Chondrocyte (in vitro differentiated cells): ENCODE measurements around the gene KNTC1. TPM values are rescaled to one million over a fixed set of nuclear protein-coding genes. Genes with fewer than 3 reads are reported as not detected.
A peak's percentile ranks its signal among the peaks of the same experiment; 100 is the strongest.
"Not testable (repeated sequence)": the region's sequence is repeated elsewhere in the genome, so short reads cannot be mapped to it uniquely, and the experiment has no call there.

ENCODE experiments used
- DNase-seq: peaks from one replicate; pipeline ENCODE4 v3.0.0; 2021; ENCODE audit warnings: mixed read lengths, low spot score
- H3K27ac Mint-ChIP-seq: one replicate; pipeline ENCODE4 v1.8.0; 2021; ENCODE audit warnings: mild to moderate bottlenecking, moderate library complexity, mixed read lengths; ENCODE audit not compliant: unreplicated experiment
- H3K27me3 Mint-ChIP-seq: 2 replicates; pipeline ENCODE4 v1.8.0; 2021; ENCODE audit warnings: low read depth, mixed read lengths
- H3K36me3 Mint-ChIP-seq: 2 replicates; pipeline ENCODE4 v1.8.0; 2021; ENCODE audit warnings: low read depth, mixed read lengths
- H3K4me1 Mint-ChIP-seq: 2 replicates; pipeline ENCODE4 v1.8.0; 2021; ENCODE audit warnings: low read depth, mild to moderate bottlenecking, mixed read lengths
- H3K4me3 Mint-ChIP-seq: one replicate; pipeline ENCODE4 v1.8.0; 2021; ENCODE audit warnings: mild to moderate bottlenecking, moderate library complexity, mixed read lengths; ENCODE audit not compliant: unreplicated experiment
- H3K9me3 Mint-ChIP-seq: 2 replicates; pipeline ENCODE4 v1.8.0; 2021; ENCODE audit warnings: low read depth, mixed read lengths
- total RNA-seq: library from RNA; stranded (reverse); gene quantifications from 3 replicates; pipeline ENCODE4 v1.2.1, GENCODE V29; 2021
- TF ChIP-seq, protein P1 (sequence below): fragments of 200-600 bp; sonication (generic); IDR thresholded peaks from 2 replicates; pipeline ENCODE4 v1.5.0; 2021; ENCODE audit warnings: antibody characterized with exemption, mild to moderate bottlenecking, moderate library complexity

KNTC1 gene
- total RNA-seq, 1 donor from 2014 or later: 9.2 TPM

DNA sequence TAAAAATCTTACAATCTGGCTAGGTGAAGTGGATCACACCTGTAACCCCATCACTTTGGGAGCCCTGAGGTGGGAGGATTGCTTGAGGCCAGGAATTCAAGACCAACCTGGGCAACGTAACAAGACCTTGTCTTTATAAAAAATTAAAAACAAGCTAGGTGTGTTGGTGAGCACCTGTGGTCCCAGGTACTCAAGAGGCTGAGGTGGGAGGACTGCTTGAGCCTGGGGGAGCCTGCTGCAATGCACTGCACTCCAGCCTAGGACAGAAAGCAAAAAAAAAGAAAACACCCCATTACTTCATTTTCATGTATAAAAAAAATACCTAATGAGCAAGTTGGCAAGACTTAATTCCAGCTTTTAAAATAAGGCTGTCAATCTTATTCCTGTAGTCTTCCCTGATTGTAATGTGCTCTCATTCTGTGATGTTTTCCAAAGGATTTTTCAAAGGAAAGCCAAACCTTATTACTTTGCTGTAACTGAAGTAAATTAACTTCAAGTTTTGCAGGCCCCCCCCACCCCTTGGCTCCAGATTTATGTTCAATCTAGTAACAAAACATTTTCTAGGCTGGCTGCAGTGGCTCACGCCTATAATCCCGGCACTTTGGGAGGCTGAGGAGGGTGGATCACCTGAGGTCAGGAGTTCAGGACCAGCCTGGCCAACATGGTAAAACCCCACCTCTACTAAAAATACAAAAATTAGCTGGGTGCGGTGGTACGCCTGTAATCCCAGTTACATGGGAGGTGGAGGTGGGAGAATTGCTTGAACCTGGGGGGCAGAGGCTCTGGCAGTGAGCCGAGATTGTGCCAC lies 23.1 kb upstream of the KNTC1 start:
- TF ChIP-seq, protein P1, sequence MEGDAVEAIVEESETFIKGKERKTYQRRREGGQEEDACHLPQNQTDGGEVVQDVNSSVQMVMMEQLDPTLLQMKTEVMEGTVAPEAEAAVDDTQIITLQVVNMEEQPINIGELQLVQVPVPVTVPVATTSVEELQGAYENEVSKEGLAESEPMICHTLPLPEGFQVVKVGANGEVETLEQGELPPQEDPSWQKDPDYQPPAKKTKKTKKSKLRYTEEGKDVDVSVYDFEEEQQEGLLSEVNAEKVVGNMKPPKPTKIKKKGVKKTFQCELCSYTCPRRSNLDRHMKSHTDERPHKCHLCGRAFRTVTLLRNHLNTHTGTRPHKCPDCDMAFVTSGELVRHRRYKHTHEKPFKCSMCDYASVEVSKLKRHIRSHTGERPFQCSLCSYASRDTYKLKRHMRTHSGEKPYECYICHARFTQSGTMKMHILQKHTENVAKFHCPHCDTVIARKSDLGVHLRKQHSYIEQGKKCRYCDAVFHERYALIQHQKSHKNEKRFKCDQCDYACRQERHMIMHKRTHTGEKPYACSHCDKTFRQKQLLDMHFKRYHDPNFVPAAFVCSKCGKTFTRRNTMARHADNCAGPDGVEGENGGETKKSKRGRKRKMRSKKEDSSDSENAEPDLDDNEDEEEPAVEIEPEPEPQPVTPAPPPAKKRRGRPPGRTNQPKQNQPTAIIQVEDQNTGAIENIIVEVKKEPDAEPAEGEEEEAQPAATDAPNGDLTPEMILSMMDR: no peak

DNA sequence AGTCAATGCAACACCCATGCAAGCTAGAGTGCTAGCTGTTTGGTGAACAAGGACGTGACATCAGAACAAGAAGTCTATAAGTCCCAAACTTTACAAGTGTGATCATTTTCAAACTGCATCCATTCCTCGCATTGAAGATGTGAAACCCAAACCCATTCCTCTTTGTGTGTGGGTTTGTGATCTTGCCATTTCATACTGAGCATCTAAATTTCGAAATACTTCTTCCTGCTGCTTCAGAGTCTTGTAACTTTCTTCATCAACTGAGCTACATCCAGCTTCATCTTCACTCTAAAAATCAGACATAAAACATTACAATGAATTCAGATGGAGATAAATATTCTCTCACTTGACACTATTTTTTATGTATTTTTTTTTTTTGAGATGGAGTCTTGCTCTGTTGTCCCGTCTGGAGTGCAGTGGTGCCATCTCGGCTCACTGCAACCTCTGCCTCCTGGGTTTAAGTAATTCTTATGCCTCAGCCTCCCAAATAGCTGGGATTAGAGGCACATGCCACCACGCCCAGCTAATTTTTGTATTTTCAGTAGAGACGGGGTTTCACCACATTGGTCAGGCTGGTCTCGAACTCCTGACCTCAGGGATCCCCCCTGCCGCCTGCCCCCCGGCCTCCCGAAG lies 21.5 kb upstream of the KNTC1 start:
- Mint-ChIP-seq H3K4me1 (peaks cover 15% of the 10 kb centered on the region), H3K27me3 (no peaks in the 10 kb centered on the region), H3K9me3 (no peaks in the 10 kb centered on the region), H3K36me3 (peaks cover 34% of the 10 kb centered on the region), H3K4me3 (no peak overlapping the region), H3K27ac (no peak overlapping the region)
- DNase-seq: no peak
- TF ChIP-seq, protein P1: no peak

More for the DNA sequence above, 23.1 kb upstream of the KNTC1 start:
- Mint-ChIP-seq H3K36me3 (peaks cover 25% of the 10 kb centered on the region), H3K27ac (no peak overlapping the region), H3K4me1 (peaks cover 25% of the 10 kb centered on the region), H3K9me3 (no peaks in the 10 kb centered on the region), H3K4me3 (no peak overlapping the region), H3K27me3 (no peaks in the 10 kb centered on the region)
- DNase-seq: no peak

DNA sequence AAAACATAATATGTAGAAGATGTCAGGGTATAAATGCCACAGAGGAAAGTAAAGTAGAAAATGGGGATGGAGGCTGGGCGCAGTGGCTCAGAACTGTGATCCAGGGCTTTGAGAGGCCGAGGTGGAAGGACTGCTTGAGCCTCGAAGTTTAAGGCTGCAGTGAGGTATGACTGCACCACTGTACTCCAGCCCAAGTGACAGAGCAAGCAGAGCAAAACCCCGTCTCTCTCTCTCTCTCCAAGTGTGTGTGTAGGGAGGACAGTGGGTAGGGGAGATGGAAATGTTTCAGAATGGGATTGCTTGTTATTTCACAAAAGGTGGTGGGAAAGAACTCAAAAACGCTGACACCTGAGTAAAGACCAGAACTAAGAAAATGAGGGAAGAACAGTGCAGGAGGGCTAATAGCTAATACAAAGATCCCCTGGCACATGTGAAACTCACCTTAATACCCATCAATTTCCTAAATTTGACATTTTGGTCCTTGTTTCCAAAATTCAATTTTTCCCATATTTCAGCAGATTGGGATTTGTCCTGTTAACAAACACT lies 20.6 kb upstream of the KNTC1 start:
- peak overlapping the region; percentile 65 for H3K27ac Mint-ChIP-seq

DNA sequence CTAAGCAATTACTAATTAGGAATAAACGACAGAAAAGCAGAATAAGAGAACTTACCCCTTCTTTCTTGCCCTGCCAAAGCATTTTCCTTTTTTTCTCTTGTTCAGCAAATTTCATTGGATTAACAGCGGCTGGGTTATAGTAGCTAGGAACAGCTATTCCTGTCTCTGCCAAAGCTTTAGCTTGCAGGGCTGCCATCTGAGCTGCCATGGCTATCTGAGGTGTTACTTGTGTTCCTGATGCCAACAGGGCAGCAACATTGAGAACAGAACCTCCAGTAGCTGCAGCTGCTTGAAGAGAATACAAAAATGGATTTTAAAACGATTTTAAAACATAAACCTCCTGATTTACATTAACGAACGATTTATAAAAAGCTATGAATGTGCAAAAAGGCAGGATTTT lies 18.9 kb upstream of the KNTC1 start:
- peaks cover 41% of the 10 kb centered on the region for H3K36me3 Mint-ChIP-seq
- peak overlapping the region; percentile 49 for H3K27ac Mint-ChIP-seq
- TF ChIP-seq, protein P1: no peak
- no peaks in the 10 kb centered on the region for H3K27me3 Mint-ChIP-seq
- H3K4me1 Mint-ChIP-seq: no peaks in the 10 kb centered on the region
- no peak overlapping the region for H3K4me3 Mint-ChIP-seq
- no peak for DNase-seq
- no peaks in the 10 kb centered on the region for H3K9me3 Mint-ChIP-seq

More for the DNA sequence above, 20.6 kb upstream of the KNTC1 start:
- no peak for DNase-seq
- Mint-ChIP-seq H3K4me1 (peaks cover 9% of the 10 kb centered on the region), H3K4me3 (no peak overlapping the region), H3K9me3 (no peaks in the 10 kb centered on the region), H3K36me3 (peaks cover 37% of the 10 kb centered on the region), H3K27me3 (no peaks in the 10 kb centered on the region)
- TF ChIP-seq, protein P1: no peak

DNA sequence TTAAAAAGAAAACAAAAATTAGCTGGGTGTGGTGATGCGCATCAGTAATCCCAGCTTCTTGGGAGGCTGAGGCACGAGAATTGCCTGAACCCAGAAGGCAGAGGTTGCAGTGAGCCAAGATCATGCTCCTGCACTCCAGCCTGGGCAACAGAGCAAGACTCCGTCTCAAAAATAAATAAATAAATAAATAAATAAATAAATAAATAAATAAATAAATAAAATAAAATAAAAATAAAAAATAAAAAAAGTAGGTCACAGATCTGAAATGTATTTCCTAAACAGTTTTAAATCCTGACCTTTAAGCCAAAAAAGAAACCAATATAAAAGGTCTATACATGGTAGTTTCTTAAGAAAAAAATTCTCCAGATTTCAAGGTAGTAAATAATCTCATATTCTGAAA lies 14.0 kb upstream of the KNTC1 start:
- H3K27me3 Mint-ChIP-seq, H3K27ac Mint-ChIP-seq, H3K9me3 Mint-ChIP-seq, H3K4me3 Mint-ChIP-seq, DNase-seq: not testable (repeated sequence)
- Mint-ChIP-seq H3K4me1 (peaks cover 16% of the 10 kb centered on the region), H3K36me3 (peaks cover 52% of the 10 kb centered on the region)
